ENCODE results near the gene ATF6B.
"Not testable (repeated sequence)": the region's sequence is repeated elsewhere in the genome, so short reads cannot be mapped to it uniquely, and the experiment has no call there.

ATF6B gene

GRCh38 chr6:32105433-32105832, 22.6 kb downstream of the ATF6B start:
- no peak for TF ChIP-seq CTCF (IDR thresholded peaks at IDR 0.05; ENCODE audit: insufficient read depth, missing control alignments)
- FAIRE-seq = no peak
- no peak for DNase-seq (ENCODE audit: insufficient read length, low spot score)

- DNase-seq (ENCODE audit: insufficient read length, low spot score) (no peak), FAIRE-seq (no peak)
- no peak for TF ChIP-seq CTCF (IDR thresholded peaks at IDR 0.05; ENCODE audit: insufficient read depth, missing control alignments)
These were observed 25.8 kb downstream of the ATF6B start for GRCh38 chr6:32102255-32102654.

GRCh38 chr6:32100251-32100650, 27.8 kb downstream of the ATF6B start:
- DNase-seq (ENCODE audit: insufficient read length, low spot score); FAIRE-seq: not testable (repeated sequence)

GRCh38 chr6:32097364-32097763, 30.7 kb downstream of the ATF6B start:
- no peak for DNase-seq (ENCODE audit: insufficient read length, low spot score)
- no peak for TF ChIP-seq CTCF (IDR thresholded peaks at IDR 0.05; ENCODE audit: insufficient read depth, missing control alignments)
- FAIRE-seq = no peak

GRCh38 chr6:32096394-32097258, 31.4 kb downstream of the ATF6B start:
- DNase-seq (ENCODE audit: insufficient read length, low spot score) (no peak), FAIRE-seq (no peak)
- no peak for TF ChIP-seq CTCF (IDR thresholded peaks at IDR 0.05; ENCODE audit: insufficient read depth, missing control alignments)

GRCh38 chr6:32096087-32096393, 32.0 kb downstream of the ATF6B start:
- FAIRE-seq (no peak), DNase-seq (ENCODE audit: insufficient read length, low spot score) (no peak)
- no peak for TF ChIP-seq CTCF (IDR thresholded peaks at IDR 0.05; ENCODE audit: insufficient read depth, missing control alignments)

- TF ChIP-seq CTCF (IDR thresholded peaks at IDR 0.05; ENCODE audit: insufficient read depth, missing control alignments) = no peak
- FAIRE-seq = no peak
- no peak for DNase-seq (ENCODE audit: insufficient read length, low spot score)
These were observed 32.5 kb downstream of the ATF6B start for GRCh38 chr6:32095338-32096086.

Measured in D721Med (cell line).